Superior temporal gyrus (tissue), 1 donor: ENCODE measurements around the gene DNAH8.
A peak's percentile ranks its signal among the peaks of the same experiment; 100 is the strongest.

Experiments used
- DNase-seq: peaks from one replicate; pipeline ENCODE4 v3.0.0-alpha.2; 2016; ENCODE audit errors: extremely low spot score

Gene DNAH8

DNA sequence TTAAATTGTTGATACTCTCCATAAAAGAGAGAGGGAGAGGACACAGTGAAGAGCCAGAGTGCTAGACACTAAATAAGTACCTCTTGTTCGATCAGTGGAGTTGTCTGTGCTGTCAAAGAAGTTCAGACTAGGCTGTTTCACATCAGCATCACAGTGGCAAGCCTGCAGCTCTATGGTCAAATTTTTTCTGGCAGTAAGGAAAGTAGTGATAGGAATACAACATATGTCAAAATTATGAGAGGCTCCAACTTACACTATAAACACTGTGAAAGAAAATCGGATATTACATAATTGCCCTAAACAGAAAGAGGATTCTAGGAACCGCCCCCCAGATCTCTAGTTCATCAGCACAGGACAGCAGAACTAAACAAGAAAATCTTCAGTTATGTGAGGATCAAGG, 23.1 kb downstream of the DNAH8 start:
- no peak for DNase-seq

DNA sequence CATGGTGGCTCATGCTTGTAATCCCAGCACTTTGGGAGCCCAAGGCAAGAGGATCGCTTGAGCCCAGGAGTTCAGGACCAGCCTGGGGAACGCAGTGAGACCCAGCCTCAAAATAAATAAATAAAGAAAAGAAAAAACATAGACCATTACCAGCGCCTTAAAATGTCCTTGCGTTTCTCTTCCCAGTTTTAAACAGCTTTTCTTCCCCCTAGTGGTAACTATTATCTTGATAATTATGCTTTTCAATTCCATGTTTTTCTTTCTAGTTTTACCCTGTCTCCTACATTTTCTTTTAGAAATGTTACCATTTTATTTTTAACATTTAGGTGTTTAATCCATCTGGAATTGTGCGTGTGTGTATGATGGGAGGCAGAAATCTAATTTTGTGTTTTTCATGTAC, 24.4 kb downstream of the DNAH8 start:
- DNase-seq, result no peak

DNA sequence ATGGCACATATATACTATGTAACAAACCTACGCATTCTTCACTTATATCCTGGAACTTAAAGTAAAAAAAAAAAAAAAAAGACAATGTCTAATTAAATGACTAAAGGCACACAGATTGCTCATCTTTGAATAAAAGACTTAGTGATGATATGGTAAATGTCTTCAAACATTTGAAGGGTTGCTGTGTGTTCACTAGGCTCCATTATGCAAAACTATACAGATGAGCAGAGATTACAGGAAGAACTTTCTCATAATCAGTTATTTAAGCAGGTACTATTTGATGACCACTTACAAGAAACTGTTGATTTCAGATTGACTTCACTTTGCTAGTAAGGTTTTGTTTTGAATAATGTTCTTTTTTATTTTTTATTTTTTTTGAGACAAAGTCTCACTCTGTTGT, 34.4 kb downstream of the DNAH8 start:
- DNase-seq, result no peak

DNA sequence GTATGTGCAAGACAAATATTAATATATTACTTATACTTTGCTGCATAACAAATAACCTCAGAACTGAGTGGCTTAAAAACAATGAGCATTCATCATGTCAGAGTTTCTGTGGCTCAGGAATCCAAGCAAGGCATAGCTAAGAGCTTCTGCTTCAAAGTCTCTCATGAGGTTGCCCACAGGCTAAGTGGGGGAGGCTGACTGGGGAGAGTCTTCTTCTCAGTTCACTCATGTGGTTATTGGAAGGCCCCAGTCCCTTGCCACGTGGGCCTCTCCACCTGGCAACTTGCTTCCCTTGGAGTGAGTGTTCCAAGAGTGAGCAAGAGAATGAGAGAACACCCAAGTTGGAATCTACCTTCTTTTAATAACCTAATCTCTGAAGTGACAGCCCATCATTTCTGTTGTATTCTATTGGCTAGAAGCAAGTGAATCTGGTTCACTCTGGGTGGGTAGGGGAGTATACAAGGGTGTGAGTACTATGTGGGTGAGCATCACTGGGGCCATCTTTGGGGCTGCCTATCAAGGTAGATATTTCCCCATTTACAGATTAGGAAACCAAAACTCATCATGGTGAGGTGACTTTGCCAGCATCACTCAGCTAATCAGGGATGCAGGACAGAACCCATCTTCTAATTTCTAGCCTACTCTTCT, 36.0 kb downstream of the DNAH8 start:
- DNase-seq, result no peak

DNA sequence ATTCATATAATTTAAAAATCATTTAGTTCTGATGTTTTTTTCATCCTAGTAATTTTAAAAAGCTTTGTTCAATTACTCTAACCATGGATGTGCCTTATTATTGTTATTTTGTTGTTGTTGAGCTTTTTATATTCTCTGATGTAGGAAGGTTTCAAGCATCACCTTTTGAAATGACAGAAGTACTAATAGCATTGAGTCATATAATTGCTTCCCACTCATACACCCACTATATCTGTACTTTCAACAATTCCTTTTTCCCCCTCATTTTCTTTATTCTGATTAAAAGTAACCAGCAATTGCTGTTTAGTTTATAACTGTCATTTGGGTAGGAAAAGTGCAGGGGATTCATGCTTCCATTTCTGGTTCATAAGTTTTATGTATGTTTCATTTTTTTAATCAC, 38.6 kb downstream of the DNAH8 start:
- DNase-seq, result no peak

DNA sequence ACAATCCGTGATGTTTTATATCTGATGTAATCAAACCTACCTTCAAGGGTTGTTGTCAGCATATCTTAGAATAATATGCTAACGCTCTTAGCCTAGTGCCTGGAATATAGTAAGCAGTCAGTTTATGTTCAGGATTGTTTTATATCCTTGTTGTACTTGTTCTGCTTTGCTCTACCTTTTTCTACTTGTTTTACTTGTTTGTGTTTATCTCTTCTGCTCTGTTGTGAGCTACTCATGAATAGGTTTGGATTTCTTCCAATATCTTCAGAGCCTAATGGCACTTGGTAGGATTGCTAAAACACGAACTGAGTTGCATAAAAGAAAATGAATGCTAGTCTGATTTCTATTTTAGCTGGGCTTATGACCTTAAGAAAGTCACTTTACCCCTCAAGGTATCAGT, 40.1 kb downstream of the DNAH8 start:
- DNase-seq, result no peak

DNA sequence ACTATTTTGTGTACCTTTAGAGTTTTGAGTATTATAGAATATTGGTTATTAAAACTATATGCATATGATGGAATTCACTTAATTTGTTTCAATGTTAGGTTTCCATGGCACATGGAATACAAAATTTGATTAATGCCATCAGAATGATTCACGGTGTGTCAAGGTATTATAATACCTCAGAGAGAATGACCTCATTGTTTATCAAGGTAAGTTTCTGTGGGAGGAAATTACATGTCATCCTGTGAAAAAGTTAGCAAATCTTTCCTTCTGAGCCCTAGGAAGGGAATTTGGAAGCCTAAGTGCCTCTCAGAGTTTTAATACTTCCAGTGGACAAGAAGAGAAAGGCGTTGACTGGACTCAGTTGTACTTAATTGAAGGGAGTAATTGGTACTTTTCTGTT, 40.8 kb downstream of the DNAH8 start:
- no peak for DNase-seq

DNA sequence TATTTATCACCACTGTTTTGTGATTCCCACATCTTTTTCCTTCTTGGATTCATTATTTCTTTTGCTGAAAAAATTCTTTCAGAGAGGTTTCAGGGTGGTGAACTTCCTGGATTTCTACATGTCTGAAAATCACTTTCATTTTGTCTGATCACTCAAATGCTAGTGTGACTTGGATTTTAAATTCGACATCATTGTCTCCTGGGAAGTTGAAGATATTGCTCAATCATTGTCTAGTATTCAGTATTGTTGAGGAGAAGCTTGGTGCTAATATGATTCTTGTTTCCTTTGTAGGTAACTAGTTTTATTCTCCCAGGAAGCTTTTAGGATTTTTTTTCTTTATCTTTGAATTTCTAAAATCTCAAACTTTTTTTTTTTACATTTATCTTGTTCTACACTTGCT, 45.0 kb downstream of the DNAH8 start:
- DNase-seq, result no peak

DNA sequence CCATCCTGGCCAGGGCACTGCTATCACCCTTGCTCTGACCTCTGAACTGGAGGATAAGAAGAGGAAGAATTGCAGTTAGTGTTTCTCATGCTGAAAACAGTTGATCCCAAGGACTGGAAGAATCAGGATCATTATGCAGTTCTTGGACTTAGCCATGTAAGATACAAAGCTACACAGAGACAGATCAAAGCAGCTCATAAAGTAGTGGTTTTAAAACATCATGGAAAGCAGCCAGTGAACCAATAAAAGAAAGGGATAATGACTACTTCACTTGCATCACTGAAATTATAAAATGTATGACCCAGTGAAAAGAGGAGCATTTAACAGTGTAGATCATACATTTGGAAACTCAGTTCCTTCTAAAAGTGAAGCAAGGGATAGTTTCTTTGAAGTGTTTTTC, 47.7 kb downstream of the DNAH8 start:
- DNase-seq, result peak; percentile 14

DNA sequence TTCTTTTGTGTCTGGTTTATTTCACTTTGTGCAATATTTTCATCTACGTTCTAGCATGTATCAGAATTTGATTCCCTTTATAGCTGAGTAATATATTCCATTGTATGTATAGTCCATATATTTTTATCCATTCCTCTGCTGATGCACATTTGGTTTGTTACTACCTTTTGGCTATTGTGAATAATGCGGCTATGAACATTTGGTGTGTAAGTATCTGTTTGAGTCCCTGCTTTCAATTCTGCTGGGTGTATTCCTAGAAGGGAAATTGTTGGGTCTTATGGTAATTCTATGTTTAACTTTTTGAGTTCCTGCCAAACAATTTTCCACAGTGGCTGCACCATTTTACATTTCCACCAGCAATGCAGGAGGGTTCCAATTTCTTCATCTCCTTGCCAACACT, 52.4 kb downstream of the DNAH8 start:
- no peak for DNase-seq

DNA sequence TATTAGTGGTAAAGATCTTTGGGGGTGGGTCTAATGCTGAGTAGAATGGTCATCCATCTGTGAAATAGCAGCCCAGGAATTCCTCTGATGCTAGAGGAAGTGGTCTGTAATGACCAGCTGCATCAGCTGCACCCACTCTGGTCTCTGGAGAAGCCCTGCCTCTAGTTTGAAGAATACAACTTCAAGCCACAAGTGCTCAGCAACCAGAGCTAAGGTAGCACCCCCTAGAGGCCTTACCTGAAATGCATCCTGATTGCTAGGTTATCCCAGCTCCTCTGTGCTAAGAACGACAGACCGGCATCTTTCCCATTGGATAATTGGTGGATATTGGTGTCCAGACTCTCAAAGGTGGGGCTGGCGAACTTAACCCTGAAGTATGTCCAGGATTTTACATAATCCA, 58.2 kb downstream of the DNAH8 start:
- DNase-seq, result no peak

DNA sequence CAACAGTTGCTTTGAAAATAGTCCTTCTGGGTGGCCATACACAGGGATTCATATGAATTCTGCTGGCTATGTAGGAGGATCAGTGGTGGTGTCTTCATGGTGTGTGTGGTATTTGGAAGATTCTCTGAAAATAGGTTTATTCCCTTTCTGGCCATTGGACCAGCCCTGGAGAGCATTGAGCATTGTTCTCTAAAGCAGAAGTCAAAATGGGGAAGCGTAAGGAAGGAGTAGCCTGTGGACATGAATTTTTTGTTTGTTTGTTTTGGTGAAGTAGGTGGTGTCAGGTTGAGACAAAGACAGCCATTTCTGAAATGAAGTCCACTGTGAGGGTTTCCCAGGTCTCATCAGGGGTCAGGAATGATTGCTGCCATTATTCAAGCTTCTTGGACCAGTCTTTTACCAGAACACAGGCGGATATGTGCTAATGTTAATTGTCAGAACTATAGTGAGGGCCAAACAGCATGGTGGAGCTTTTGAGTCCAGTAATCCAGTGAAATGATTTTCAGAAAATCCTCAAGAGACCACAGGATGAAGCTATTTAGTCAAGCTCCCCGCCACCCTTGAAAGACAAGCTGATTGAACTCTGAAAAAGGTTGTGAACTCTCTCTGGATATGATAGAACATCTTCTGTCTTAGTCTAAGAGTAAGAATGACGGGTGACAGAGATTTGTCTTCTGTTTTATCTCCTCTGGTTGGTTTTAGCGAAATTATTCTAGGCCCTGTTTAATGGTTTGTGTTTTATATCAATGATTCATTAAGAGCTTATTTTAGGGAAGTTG, 60.0 kb downstream of the DNAH8 start:
- no peak for DNase-seq

DNA sequence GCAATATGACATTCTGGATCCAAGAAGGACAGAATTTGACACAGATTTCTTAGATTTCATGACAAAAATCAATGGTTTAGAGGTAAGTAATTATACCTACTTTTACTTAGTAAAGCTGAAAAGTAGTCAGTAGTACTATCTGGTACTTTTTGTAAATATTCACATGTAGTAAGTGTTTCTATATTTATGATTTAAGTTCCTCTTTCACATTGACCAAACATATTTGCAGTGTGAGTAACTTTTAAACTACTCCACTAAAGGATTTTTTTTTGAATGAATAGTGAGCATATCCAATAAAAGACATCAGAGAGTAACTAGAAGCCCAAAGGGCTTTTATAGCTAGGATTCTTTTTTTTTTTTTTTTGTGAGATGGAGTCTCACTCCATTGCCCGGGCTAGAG, 60.8 kb downstream of the DNAH8 start:
- DNase-seq, result no peak

DNA sequence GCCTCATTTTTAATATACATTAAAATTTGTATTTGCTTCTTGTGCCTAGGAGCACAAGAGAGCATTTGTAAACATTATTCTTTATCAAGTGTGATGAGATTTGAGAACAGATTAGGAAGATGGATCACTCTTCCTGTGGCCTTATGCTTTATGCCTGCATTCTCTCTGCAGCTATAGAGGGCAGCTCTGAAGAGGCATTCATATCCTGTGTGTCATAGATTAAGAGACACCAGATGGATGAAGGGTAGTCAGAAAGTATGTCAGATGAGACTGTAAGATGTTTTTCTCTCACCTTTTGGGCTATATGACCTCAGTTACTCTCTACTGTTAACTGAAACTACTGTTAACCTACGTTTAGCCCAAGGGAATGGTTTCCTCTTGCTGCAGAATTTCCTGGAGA, 61.4 kb downstream of the DNAH8 start:
- no peak for DNase-seq

DNA sequence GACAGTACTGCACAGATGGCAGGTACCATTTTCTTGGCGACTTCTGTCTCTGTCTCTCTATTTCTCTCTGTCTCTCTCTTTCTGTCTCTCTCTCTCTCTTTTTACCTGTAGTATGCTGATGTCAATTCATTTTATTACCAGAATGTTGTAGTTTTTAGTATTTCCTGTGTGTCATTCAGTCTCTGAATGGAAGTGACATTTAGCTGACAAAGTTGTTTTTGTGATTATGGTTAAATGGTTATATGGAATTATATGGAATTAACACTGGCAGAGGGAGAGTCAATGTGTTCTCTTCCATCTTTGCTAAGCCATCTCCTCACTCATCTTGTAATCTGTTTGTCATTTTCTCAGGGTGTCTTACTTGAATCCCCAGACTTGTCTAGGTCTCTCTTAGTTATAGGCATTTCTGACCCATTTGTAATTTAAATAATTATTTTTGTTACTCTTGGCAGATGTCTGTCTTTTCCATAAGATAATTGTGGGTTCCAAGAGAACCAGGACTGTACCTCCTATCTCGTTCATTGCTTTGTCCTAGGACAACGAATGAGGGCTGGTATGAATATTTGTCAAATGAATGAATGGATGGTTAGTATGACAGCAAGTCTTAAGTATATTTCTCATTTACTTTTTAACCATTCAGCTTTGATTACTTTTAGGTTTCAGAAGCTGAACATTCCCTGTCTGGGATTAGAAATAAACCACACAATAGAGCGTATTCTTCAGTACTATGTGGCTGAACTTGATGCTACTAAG, 64.4 kb downstream of the DNAH8 start:
- DNase-seq, result no peak

DNA sequence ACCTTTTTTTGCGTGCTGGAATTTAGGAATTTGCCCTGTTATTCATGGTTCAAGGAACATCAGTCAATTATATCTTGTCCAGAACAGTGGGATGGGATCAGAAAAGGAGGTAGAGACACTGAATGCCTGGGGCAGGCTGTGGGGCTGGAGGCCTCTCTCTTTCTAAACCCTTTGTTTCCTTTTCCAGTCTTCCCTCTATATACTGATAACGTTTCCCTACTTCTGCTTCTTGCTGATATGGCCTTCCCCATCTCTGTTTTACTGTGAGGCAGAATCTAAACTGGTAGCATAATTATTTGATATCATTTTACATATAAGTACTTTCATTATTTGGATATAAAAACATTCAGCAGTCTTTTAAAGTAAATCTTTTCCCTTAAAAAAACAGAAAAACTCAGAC, 67.5 kb downstream of the DNAH8 start:
- DNase-seq, result no peak

DNA sequence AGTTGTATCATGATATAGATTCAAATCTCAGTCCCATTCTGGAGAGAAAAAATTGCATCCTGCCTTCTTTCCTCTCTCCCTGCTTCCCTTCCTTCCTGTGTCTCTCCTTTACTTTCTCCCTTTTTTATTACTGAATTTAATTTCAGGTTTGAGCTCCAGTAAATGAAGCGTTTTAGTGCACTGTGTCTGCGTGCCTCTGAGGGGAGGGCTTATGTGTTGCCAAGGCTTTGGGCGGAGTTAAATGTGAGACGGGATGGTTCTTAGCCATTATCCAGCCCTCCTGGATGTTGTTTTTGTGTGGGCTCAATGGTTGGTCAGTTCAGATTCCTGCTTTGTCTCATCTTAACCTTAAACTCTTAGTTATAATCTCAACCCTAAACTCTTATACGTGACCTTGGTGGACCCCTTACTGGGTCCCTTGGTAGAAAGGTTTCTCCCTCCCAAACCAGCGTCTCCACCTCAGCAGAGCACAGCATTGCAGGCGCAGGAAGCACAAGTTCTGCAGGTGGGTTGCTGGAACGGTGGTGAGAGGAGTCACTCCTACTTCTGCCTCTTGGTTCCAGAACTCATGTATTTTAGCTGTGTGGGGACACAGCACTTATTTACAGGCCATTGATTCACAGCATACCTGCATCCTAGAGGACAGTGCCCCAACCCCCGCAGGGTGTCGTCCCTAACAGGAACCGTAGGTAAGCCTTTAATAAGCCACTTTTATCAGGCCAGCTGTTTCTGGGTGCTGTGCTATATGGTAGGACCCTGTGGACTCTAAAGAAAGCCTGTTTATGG, 68.5 kb downstream of the DNAH8 start:
- no peak for DNase-seq

DNA sequence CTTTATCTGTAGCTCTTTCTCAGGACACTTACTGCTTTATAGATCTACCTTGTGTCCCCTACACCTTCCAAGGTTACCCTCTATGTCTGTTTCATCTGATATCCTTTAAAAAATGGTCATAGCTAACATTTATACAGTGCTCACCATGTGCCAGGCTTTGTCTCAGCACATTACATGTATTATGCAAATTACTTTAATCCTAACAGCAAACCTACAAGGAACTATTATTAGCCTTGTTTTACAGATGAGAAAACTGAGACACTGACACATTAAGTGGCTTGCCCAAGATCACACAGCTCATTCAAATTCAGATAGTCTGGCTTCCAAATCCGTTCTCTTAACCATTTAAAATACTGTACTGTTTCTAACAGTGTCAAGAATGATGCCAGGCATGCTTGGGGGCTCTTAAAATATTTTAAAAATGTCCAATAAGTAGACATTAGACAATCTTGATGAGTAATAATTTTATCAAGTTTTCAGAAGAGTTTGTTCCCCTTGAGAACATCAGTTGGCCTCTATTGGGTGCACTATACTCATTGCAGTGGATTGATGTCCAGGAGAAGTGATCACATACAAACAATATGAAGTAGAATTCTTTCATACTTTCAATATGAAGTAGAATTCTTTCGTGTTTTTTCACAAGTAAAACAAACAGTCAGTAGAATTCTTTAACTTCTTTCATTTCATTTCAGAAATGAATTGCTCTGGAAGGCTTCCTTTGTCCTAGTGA, 69.6 kb downstream of the DNAH8 start:
- no peak for DNase-seq

DNA sequence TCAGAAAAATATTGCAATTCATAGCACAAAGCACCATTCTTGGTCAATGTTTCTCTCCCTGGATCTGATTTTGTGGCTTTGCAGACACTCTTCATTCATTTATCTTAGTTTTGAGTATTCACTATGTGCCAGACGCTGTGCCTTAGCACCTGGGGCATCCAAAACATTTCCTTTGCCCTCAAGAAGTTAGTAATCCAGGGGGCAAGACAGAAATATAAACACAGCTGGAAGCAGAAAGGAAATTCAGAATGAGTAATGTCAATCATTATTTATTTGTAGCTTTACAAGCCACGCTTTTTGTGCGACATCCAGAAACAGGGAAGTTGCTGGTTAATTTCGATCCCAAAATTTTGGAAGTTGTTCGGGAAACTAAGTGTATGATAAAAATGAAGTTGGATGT, 71.4 kb downstream of the DNAH8 start:
- no peak for DNase-seq

DNA sequence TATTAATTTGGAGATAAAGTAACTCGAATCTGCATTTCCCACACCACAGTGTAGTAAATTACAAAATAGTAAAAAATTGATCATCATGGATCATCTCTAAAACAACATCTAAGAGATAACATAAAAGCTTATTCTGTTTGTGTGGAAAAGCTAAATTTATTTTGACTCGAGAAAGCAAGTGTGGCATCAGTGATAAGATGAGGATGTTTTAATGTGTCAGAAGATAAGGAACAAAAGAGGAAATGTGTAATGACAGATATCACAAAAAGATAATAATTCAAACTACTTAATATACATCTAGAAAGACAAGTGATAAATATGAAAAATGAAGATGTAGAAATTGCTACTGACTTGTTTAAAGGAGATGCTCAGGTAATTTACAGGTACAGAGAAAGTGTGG, 74.1 kb downstream of the DNAH8 start:
- no peak for DNase-seq

DNA sequence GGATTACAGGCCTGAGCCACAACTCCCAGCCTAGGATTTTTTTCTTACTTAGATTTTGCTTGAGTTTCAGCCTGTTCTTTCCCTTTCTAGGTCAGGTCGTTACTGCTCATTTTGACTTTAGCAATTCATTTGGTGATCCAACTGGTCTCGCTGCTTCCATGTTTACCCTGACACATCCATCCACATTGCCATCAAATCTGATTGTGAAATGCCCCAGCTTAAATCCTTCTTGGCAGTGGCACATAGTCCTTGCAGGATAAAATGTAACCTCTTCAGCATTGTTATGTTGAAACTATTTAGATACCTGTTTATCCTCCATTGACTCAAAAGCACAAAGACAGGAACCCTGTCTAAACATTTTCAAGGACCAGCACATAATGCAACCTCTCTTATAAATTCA, 77.2 kb downstream of the DNAH8 start:
- no peak for DNase-seq

DNA sequence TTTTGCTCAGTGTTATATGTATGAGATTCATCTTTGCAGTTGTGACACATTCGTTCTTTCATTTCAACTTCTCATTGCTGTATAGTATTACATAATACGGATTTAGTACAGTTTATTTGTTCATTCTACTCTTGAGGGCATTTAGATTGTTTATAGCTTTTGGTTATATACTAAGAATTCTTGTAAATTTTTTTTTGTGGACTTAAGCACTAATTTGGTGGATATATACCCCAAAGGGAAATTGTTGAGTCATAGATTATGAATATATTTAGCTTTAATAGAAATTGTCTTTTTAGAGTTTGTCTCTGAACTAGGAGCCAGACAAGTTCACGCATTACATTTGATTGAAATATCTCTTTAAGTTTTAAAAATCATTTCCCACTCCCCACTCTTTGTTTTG, 79.6 kb downstream of the DNAH8 start:
- no peak for DNase-seq
